ENCODE data around the gene CCM2L. TPM values are rescaled to one million over a fixed set of nuclear protein-coding genes. Genes with fewer than 3 reads are reported as not detected.

The CCM2L gene
- total and polyA plus RNA-seq, 9 of the 15 experiments (the other 6 are each of a cell fraction or from before 2014, with no cell fraction given): 0.04 TPM; not detected in 8

- no peak overlapping the region for H2AFZ ChIP-seq (ENCODE audit: low read depth, low read length)
- DNase-seq (ENCODE audit: extremely low read depth in 1 of 4, low spot score in 3 of 4): peak; percentile 85 to 96 (median 94)
- 7% methylated on average over 20 of the region's 57 CpGs for WGBS (ENCODE audit: insufficient coverage, low coverage, missing lambda C conversion rate)
- peak overlapping the region; percentile 56 for H3K4me2 ChIP-seq (ENCODE audit: insufficient read depth, low read length)
- H3K27me3 ChIP-seq (ENCODE audit: control insufficient read depth in 2 of 2, insufficient read depth in 2 of 2, low read length in 2 of 2): peaks cover 12 to 27% of the 10 kb centered on the region in 2 experiments; a peak in 4 of 5 replicates
- no peak overlapping the region for H3K27ac ChIP-seq (ENCODE audit: extremely low read depth, low read depth, low read length)
- peaks cover 5% of the 10 kb centered on the region for H4K20me1 ChIP-seq (replicated peaks; ENCODE audit: control insufficient read depth, insufficient read depth, low read length)
- no peaks in the 10 kb centered on the region for H3K36me3 ChIP-seq (ENCODE audit: control insufficient read depth, insufficient read depth, low read length)
- H3K4me1 ChIP-seq (replicated peaks in 1 of 2; ENCODE audit: control insufficient read depth in 2 of 2, insufficient read depth in 2 of 2, low read length in 2 of 2): peaks cover 0 to 11% of the 10 kb centered on the region in 2 experiments; a peak in 2 of 5 replicates
- no peaks in the 10 kb centered on the region for H3K9me1 ChIP-seq (ENCODE audit: control insufficient read depth, insufficient read depth, low read length)
- CTCF ChIA-PET (ENCODE audit: low intra/inter-chr PET ratio): no interaction called here
- no TSS peak for BruUV-seq (replicated peaks)
- peak; percentile 98 for ATAC-seq
- in situ Hi-C loops (cut with MboI) (no loop called here), intact Hi-C loops (cut with micrococcal nuclease) (no loop called here)
- POLR2A ChIA-PET: interaction anchor here (0.9 to 1.1 kb wide), 2 partner anchors 9 to 26 kb away, joined by 3 read pairs; no protein-coding TSS in a partner anchor
- FAIRE-seq: no peak
- H3K79me2 ChIP-seq (ENCODE audit: control insufficient read depth, insufficient read depth, low read length): no peaks in the 10 kb centered on the region
- H3K9ac ChIP-seq (ENCODE audit: insufficient read depth in 1 of 2, low read depth in 2 of 2, low read length in 2 of 2): no peak overlapping the region
- peak overlapping the region; percentile 4; the same call in 1 of the 2 replicates for H3K4me3 ChIP-seq
- no peaks in the 10 kb centered on the region for H3K9me3 ChIP-seq (replicated peaks; ENCODE audit: control insufficient read depth, insufficient read depth, low read depth, low read length)
- TF ChIP-seq ETV6 (IDR thresholded peaks at IDR 0.05; ENCODE audit: borderline replicate concordance in 1 of 2, low read depth in 2 of 2, low read length in 1 of 2) (no peak; a peak in 1 of 4 replicates), ETV6 (CRISPR knock-in tag; IDR thresholded peaks at IDR 0.05; ENCODE audit: borderline replicate concordance) (peak; percentile 100), PHB (CRISPR knock-in tag; IDR thresholded peaks at IDR 0.05) (0 out of 2 replicates have a peak, but pooled peaks have one; percentile 23), PBX2 (CRISPR knock-in tag; IDR thresholded peaks at IDR 0.05; ENCODE audit: low read depth) (peak; percentile 95), PBX2 (tag; conservative IDR thresholded peaks at IDR 0.05; ENCODE audit: low read depth) (no peak), CHCHD3 (CRISPR knock-in tag; IDR thresholded peaks at IDR 0.05) (no peak), TCF15 (CRISPR knock-in tag; IDR thresholded peaks at IDR 0.05) (0 out of 2 replicates have a peak, but pooled peaks have one; percentile 25), ESRRB (CRISPR knock-in tag; IDR thresholded peaks at IDR 0.05; ENCODE audit: borderline replicate concordance) (no peak), ZNF584 (CRISPR knock-in tag; IDR thresholded peaks at IDR 0.05; ENCODE audit: low read depth) (peak; percentile 93; the same call in 1 of the 2 replicates), RBFOX2 (IDR thresholded peaks at IDR 0.05; ENCODE audit: low read depth, low read length) (peak; percentile 36; the same call in 1 of the 2 replicates), ZNF512 (tag; IDR thresholded peaks at IDR 0.05) (no peak), ZNF239 (CRISPR knock-in tag; IDR thresholded peaks at IDR 0.05) (peak; percentile 65; the same call in 1 of the 2 replicates), KDM2B (CRISPR knock-in tag; IDR thresholded peaks at IDR 0.05) (0 out of 2 replicates have a peak, but pooled peaks have one; percentile 32), VEZF1 (CRISPR knock-in tag; IDR thresholded peaks at IDR 0.05) (peak; percentile 48), TCF7 (IDR thresholded peaks at IDR 0.05; ENCODE audit: borderline replicate concordance) (0 out of 2 replicates have a peak, but pooled peaks have one; percentile 37)
These were observed 41.7 kb upstream of the CCM2L start for GRCh38 chr20:31968291-31969126.

Data from K562 (cell line).